H1 (cell line): ENCODE results near the gene VPS35. TPM values are rescaled to one million over a fixed set of nuclear protein-coding genes. Genes with fewer than 3 reads are reported as not detected.

Experiments used
- CTCF ChIA-PET: fragments of 300-600 bp; sonication (Branson Sonifier 250); formaldehyde crosslinking; loops from one replicate; lab custom pipeline; 2021; ENCODE audit not compliant: partially characterized antibody; lab: Charles Lee
- POLR2A ChIA-PET: fragments of 300-600 bp; sonication (Branson Sonifier 250); formaldehyde crosslinking; loops from one replicate; lab custom pipeline; 2021; ENCODE audit warnings: inconsistent platforms; ENCODE audit not compliant: partially characterized antibody; lab: Charles Lee
- DNase-seq, 2 experiments: peaks; one replicate each; pipeline versions ENCODE4 v3.0.0 to v3.0.0-alpha.2; 2010 to 2022; ENCODE audit warnings: low spot score in 2 of 2, low read depth in 1 of 2, mixed read lengths in 1 of 2
- FAIRE-seq: peaks from 2 replicates; lab custom pipeline; 2011; peaks lifted over from hg19 to GRCh38; lab: Jason Lieb, UNC
- H2AFZ ChIP-seq: 2 replicates; pipeline ENCODE4 v1.8.1; 2012; ENCODE audit warnings: low read length, inconsistent platforms
- H2AK5ac ChIP-seq: 2 replicates; pipeline ENCODE4 v1.6.1; 2013; ENCODE audit warnings: low read depth, low read length
- H2BK120ac ChIP-seq: replicated peaks from 2 replicates; pipeline ENCODE3; 2013; ENCODE audit warnings: low read depth, low read length, inconsistent platforms
- H2BK12ac ChIP-seq: 2 replicates; pipeline ENCODE4 v1.6.1; 2013; ENCODE audit warnings: low read depth, low read length
- H2BK15ac ChIP-seq: 2 replicates; pipeline ENCODE4 v1.6.1; 2013; ENCODE audit warnings: low read length
- H2BK20ac ChIP-seq: 2 replicates; pipeline ENCODE4 v1.6.1; 2013; ENCODE audit warnings: low read length
- H2BK5ac ChIP-seq: 2 replicates; pipeline ENCODE4 v1.6.1; 2013; ENCODE audit warnings: low read depth, low read length
- H3K14ac ChIP-seq: 2 replicates; pipeline ENCODE4 v1.6.1; 2013; ENCODE audit warnings: inconsistent platforms; ENCODE audit not compliant: insufficient read length
- H3K18ac ChIP-seq: 2 replicates; pipeline ENCODE4 v1.6.1; 2013; ENCODE audit warnings: low read length; ENCODE audit errors: extremely low read depth
- H3K23ac ChIP-seq: 2 replicates; pipeline ENCODE4 v1.6.1; 2013; ENCODE audit warnings: inconsistent platforms; ENCODE audit not compliant: insufficient read length
- H3K23me2 ChIP-seq: 2 replicates; pipeline ENCODE4 v1.6.1; 2013; ENCODE audit warnings: low read depth, low read length
- H3K27ac ChIP-seq: 2 replicates; pipeline ENCODE4 v1.6.1; 2011; ENCODE audit warnings: low read depth, low read length, inconsistent platforms
- H3K27me3 ChIP-seq, 4 experiments: replicated peaks in 1 of 4; 1 replicate in 1 of 4; 2 replicates in 3 of 4; pipeline versions ENCODE4 v1.6.1 to v1.8.1; 2011 to 2013; ENCODE audit warnings: low read length in 3 of 4, mild to moderate bottlenecking in 3 of 4, inconsistent platforms in 2 of 4, mixed read lengths in 2 of 4, moderate library complexity in 1 of 4; ENCODE audit not compliant: control insufficient read depth in 3 of 4, insufficient read depth in 3 of 4; ENCODE audit errors: extremely low read depth in 1 of 4
- H3K36me3 ChIP-seq, 4 experiments: 2 replicates each; pipeline versions ENCODE4 v1.6.1 to v1.8.1; 2011 to 2013; ENCODE audit warnings: mild to moderate bottlenecking in 4 of 4, low read length in 3 of 4, moderate library complexity in 2 of 4, control low read depth in 1 of 4, inconsistent platforms in 1 of 4; ENCODE audit not compliant: insufficient read depth in 4 of 4, control insufficient read depth in 2 of 4
- H3K4ac ChIP-seq: replicated peaks from 2 replicates; pipeline ENCODE3; 2013; ENCODE audit warnings: low read length, low read depth, mixed read lengths, inconsistent platforms; ENCODE audit not compliant: insufficient read length
- H3K4me1 ChIP-seq, 4 experiments: replicated peaks in 1 of 4; 1 replicate in 1 of 4; 2 replicates in 3 of 4; pipeline versions ENCODE4 v1.6.1 to v1.8.1; 2011 to 2013; ENCODE audit warnings: low read length in 3 of 4, inconsistent platforms in 2 of 4, mixed read lengths in 1 of 4; ENCODE audit not compliant: insufficient read depth in 4 of 4, control insufficient read depth in 3 of 4
- H3K4me2 ChIP-seq, 2 experiments: 2 replicates each; pipeline versions ENCODE4 v1.6.1 to v1.8.1; 2011 to 2013; ENCODE audit warnings: low read depth in 2 of 2, low read length in 2 of 2, control low read depth in 1 of 2, inconsistent platforms in 1 of 2, mild to moderate bottlenecking in 1 of 2; ENCODE audit not compliant: insufficient read depth in 1 of 2
- H3K4me3 ChIP-seq, 4 experiments: fragments of 200-600, 300-600 bp in 1 of 4; sonication (generic), shearing (Covaris generic), sonication (Bioruptor Twin) in 1 of 4; 2 replicates each; pipeline versions ENCODE4 v1.5.1 to v1.8.1; 2011 to 2016; ENCODE audit warnings: low read length in 4 of 4, low read depth in 3 of 4, control low read depth in 2 of 4, inconsistent platforms in 2 of 4, mild to moderate bottlenecking in 2 of 4, mixed read lengths in 1 of 4, moderate library complexity in 1 of 4; ENCODE audit not compliant: insufficient read depth in 2 of 4; ENCODE audit errors: extremely low read depth in 1 of 4
- H3K56ac ChIP-seq: replicated peaks from 2 replicates; pipeline ENCODE3; 2013; ENCODE audit warnings: low read depth, mild to moderate bottlenecking, mixed read lengths, low read length, inconsistent platforms; ENCODE audit not compliant: insufficient read length
- H3K79me1 ChIP-seq: 2 replicates; pipeline ENCODE4 v1.6.1; 2013; ENCODE audit warnings: low read depth, low read length, control low read depth
- H3K79me2 ChIP-seq, 2 experiments: 2 replicates each; pipeline versions ENCODE4 v1.6.1 to v1.8.1; 2012 to 2013; ENCODE audit warnings: low read length in 2 of 2, mild to moderate bottlenecking in 2 of 2, inconsistent platforms in 1 of 2; ENCODE audit not compliant: insufficient read depth in 2 of 2, control insufficient read depth in 1 of 2
- H3K9ac ChIP-seq, 4 experiments: replicated peaks in 1 of 4; 1 replicate in 1 of 4; 2 replicates in 3 of 4; pipeline versions ENCODE4 v1.6.1 to v1.8.1; 2011 to 2013; ENCODE audit warnings: low read depth in 3 of 4, low read length in 3 of 4, control low read depth in 2 of 4, mild to moderate bottlenecking in 2 of 4, moderate library complexity in 2 of 4, inconsistent platforms in 1 of 4; ENCODE audit errors: extremely low read depth in 1 of 4
- H3K9me3 ChIP-seq, 2 experiments: 2 replicates each; pipeline versions ENCODE4 v1.6.1 to v1.8.1; 2012 to 2013; ENCODE audit warnings: mild to moderate bottlenecking in 2 of 2, moderate library complexity in 2 of 2, control low read depth in 1 of 2, inconsistent platforms in 1 of 2, low read depth in 1 of 2, low read length in 1 of 2, mixed read lengths in 1 of 2; ENCODE audit not compliant: insufficient read depth in 2 of 2
- H4K20me1 ChIP-seq, 2 experiments: replicated peaks in 1 of 2; 2 replicates each; pipeline versions ENCODE3 to v1.8.1; 2011 to 2013; ENCODE audit warnings: inconsistent platforms in 2 of 2, low read length in 2 of 2, mild to moderate bottlenecking in 1 of 2; ENCODE audit not compliant: insufficient read depth in 2 of 2, control insufficient read depth in 1 of 2
- H4K5ac ChIP-seq: 2 replicates; pipeline ENCODE4 v1.6.1; 2013; ENCODE audit warnings: low read length, low read depth, mixed read lengths, inconsistent platforms; ENCODE audit not compliant: insufficient read length
- H4K8ac ChIP-seq: 2 replicates; pipeline ENCODE4 v1.8.0; 2013; ENCODE audit warnings: mild to moderate bottlenecking, moderate library complexity, low read length, inconsistent platforms; ENCODE audit not compliant: insufficient read depth; ENCODE audit errors: extremely low read depth
- H4K91ac ChIP-seq: replicated peaks from 2 replicates; pipeline ENCODE3; 2013; ENCODE audit warnings: low read length, mixed read lengths, inconsistent platforms; ENCODE audit not compliant: insufficient read length
- CREB1 ChIP-seq: IDR thresholded peaks from 2 replicates; pipeline ENCODE4 v1.6.1; 2012; ENCODE audit warnings: inconsistent platforms
- GABPA ChIP-seq: IDR thresholded peaks from 2 replicates; pipeline ENCODE4 v1.6.1; 2011; ENCODE audit warnings: mild to moderate bottlenecking, low read length, moderate library complexity, borderline replicate concordance; ENCODE audit not compliant: insufficient read depth
- JUND ChIP-seq: IDR thresholded peaks from 2 replicates; pipeline ENCODE4 v1.6.1; 2011; ENCODE audit warnings: mild to moderate bottlenecking, improper control_type of control experiment, low read length
- KDM1A ChIP-seq: fragments of 200-600, 300-600 bp; sonication (generic); IDR thresholded peaks from 2 replicates; pipeline ENCODE4 v1.7.1; 2016; ENCODE audit warnings: mild to moderate bottlenecking, low read length, borderline replicate concordance
- KDM4A ChIP-seq: IDR thresholded peaks from one replicate; pipeline ENCODE4 v1.7.1; 2012; ENCODE audit warnings: low read depth, mild to moderate bottlenecking, moderate library complexity, low read length, inconsistent platforms; ENCODE audit not compliant: severe bottlenecking
- MAFK ChIP-seq: IDR thresholded peaks from 2 replicates; pipeline ENCODE4 v1.6.1; 2012; ENCODE audit warnings: low read depth, mild to moderate bottlenecking, improper control_type of control experiment, low read length
- SAP30 ChIP-seq: fragments of 300-600 bp; sonication (generic); IDR thresholded peaks from 2 replicates; pipeline ENCODE4 v1.7.1; 2012; ENCODE audit warnings: low read length, moderate library complexity, mild to moderate bottlenecking, inconsistent platforms; ENCODE audit not compliant: insufficient read depth, insufficient replicate concordance
- TAF7 ChIP-seq: optimal IDR thresholded peaks from 2 replicates; pipeline ENCODE3; 2011; ENCODE audit warnings: low read depth, mild to moderate bottlenecking, inconsistent platforms, low read length, moderate library complexity, borderline replicate concordance
- ZNF274 ChIP-seq: IDR thresholded peaks from 2 replicates; pipeline ENCODE4 v1.7.0; 2012; ENCODE audit warnings: low read length, borderline replicate concordance; ENCODE audit errors: extremely low read depth
- WGBS, 2 experiments: shearing (Covaris generic) in 1 of 2; methylation state at CpG; one replicate each; pipeline versions ENCODE4 v1.1.6 to v1.1.7; 2013 to 2015; ENCODE audit warnings: low lambda C conversion rate in 2 of 2, mixed read lengths in 2 of 2, inconsistent platforms in 1 of 2, low coverage in 1 of 2, missing lambda C conversion rate in 1 of 2; ENCODE audit not compliant: insufficient replicate concordance in 2 of 2, insufficient coverage in 1 of 2, insufficient read length in 1 of 2; ENCODE audit errors: extremely low coverage in 1 of 2, missing lambda C conversion rate in 1 of 2; 5-methylcytosine and 5-hydroxymethylcytosine counted together
- polyA plus RNA-seq, 7 experiments: library from polyadenylated mRNA; depleted of rRNA in 3 of 7; stranded (reverse) in 5 of 7; unstranded in 2 of 7; fragments of >200 nt in 5 of 7; fragments of 200-250 nt in 2 of 7; gene quantifications; 1 replicate in 5 of 7; 2 replicates in 1 of 7; 4 replicates in 1 of 7; pipeline versions ENCODE4 v1.2.1 to v1.2.3, GENCODE V29; 2011 to 2013; ENCODE audit warnings: missing spikeins in 2 of 7, mixed read lengths in 2 of 7
- total RNA-seq: library from RNA; stranded (reverse); fragmentation: NEBNext Ultra II Directional; extraction: Animal tissue kit (Norgen Biotek cat#: 25700); gene quantifications from 2 replicates; pipeline ENCODE4 v1.2.1, GENCODE V29; 2021
- TF ChIP-seq, protein P1 (sequence below): IDR thresholded peaks from 2 replicates; pipeline ENCODE4 v1.6.1; 2011; ENCODE audit warnings: low read depth, mild to moderate bottlenecking, low read length; ENCODE audit not compliant: insufficient read depth
- TF ChIP-seq, protein P2 (sequence below): IDR thresholded peaks from 2 replicates; pipeline ENCODE4 v1.6.1; 2012; ENCODE audit warnings: inconsistent platforms

VPS35 gene
- total and polyA plus RNA-seq, 2 of the 8 experiments (the other 6 are each of a cell fraction or from before 2014, with no cell fraction given), result 10.3 to 66.9 TPM

DNA sequence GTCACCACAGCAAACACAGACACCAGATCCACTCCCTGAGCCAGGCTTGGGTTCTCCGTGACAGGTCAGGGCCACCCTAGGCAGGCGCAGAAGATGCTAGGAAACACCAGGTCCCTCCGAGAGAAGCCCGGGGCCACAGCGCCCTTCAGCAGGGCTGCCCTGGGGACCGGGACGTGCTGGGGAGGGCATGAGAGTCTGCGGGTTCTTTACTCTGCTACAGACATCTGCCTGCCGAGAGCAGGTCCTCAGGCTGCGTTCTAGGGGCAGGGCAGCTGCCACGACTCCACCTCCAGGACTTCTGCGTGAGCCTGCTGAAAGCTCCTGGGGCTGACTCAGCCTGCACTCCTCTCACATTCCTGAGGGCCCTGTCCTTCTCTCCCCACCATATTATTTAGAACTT is 47.7 kb upstream of the VPS35 start:
- Histone ChIP-seq H3K4me1 (no peaks in the 10 kb centered on the region), H2BK120ac (no peak overlapping the region), H4K5ac (no peak overlapping the region), H3K27me3 (no peaks in the 10 kb centered on the region), H4K8ac (no peak overlapping the region), H3K4me2 (no peak overlapping the region), H3K79me1 (no peaks in the 10 kb centered on the region), H3K23me2 (no peaks in the 10 kb centered on the region), H3K79me2 (no peaks in the 10 kb centered on the region), H2BK12ac (no peak overlapping the region), H3K56ac (no peak overlapping the region), H4K20me1 (no peaks in the 10 kb centered on the region), H2BK15ac (no peak overlapping the region), H3K4me3 (no peak overlapping the region), H2BK5ac (no peak overlapping the region), H3K14ac (no peak overlapping the region), H3K36me3 (no peaks in the 10 kb centered on the region), H2BK20ac (no peak overlapping the region), H3K9ac (no peak overlapping the region), H2AFZ (no peak overlapping the region), H3K18ac (no peak overlapping the region), H4K91ac (no peak overlapping the region), H3K9me3 (no peaks in the 10 kb centered on the region), H2AK5ac (no peak overlapping the region), H3K27ac (no peak overlapping the region; the same call in 1 of the 2 replicates), H3K4ac (no peak overlapping the region), H3K23ac (no peak overlapping the region)
- POLR2A ChIA-PET, result interaction anchor here (1.1 kb wide), 1 partner anchor 45 kb away, joined by 3 read pairs; no protein-coding TSS in a partner anchor
- CTCF ChIA-PET, result interaction anchor here (0.7 to 2.0 kb wide), 4 partner anchors 9 to 65 kb away, joined by 3 to 5 read pairs (median 4); no protein-coding TSS in a partner anchor
- TF ChIP-seq MAFK (no peak), CREB1 (no peak), KDM1A (no peak), SAP30 (no peak), JUND (no peak), ZNF274 (no peak), TAF7 (no peak), KDM4A (no peak), GABPA (no peak)
- TF ChIP-seq, protein P1, sequence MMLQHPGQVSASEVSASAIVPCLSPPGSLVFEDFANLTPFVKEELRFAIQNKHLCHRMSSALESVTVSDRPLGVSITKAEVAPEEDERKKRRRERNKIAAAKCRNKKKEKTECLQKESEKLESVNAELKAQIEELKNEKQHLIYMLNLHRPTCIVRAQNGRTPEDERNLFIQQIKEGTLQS, result no peak
- TF ChIP-seq, protein P2, sequence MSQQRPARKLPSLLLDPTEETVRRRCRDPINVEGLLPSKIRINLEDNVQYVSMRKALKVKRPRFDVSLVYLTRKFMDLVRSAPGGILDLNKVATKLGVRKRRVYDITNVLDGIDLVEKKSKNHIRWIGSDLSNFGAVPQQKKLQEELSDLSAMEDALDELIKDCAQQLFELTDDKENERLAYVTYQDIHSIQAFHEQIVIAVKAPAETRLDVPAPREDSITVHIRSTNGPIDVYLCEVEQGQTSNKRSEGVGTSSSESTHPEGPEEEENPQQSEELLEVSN, result no peak
- no peak for DNase-seq
- WGBS, 2 experiments, result 89% methylated on average over 12 of the region's 12 CpGs; no CpG with 5 or more reads in 1 of the 2 experiments
- no peak for FAIRE-seq
